ENCODE measurements around the gene MIER2.

The MIER2 gene

DNA sequence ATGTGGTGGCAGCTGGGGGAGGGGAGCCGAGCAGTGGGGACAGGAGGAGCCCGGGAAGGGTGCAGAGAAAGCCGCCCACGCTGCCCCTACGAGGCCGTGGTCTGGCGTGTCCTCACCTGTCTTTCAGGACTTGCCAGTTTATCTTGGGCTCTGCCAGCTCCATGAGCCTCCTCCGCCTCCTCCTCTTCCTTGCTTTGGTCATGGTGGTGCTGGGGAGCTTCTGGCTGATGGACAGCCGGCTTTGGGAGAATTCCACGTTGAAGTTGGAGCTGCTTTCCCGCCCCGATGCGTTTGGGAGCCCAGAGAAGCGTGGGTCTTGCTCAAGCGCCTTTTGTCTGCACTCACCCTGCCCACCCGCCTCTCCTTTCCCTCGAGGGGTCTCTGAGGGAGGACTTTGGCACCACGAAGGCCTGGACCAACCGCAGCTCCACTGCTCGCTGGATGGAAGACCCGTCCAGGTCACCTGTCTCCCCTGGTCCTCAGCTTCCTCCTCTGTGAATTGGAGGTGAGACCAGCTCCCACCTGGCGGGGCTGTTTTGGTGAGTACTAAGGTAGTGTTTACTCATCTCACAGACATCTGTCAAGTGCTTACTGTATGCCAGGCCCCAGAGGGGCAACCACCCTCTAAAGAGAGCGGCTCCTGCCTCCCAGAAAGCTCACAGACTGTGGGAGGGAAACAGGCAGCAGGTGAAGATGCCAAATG is 29.7 kb upstream of the MIER2 start:
- H4K20me1 ChIP-seq (ENCODE audit: insufficient read depth, low read length): no peaks in the 10 kb centered on the region
- H3K27ac ChIP-seq (ENCODE audit: low read length): no peak overlapping the region
- H3K36me3 ChIP-seq (replicated peaks; ENCODE audit: insufficient read depth, low read length): no peaks in the 10 kb centered on the region
- no peak overlapping the region for H3K9ac ChIP-seq (ENCODE audit: low read length)
- no peaks in the 10 kb centered on the region for H3K4me1 ChIP-seq (ENCODE audit: low read length)
- DNase-seq: no peak
- H3K27me3 ChIP-seq (replicated peaks; ENCODE audit: insufficient read depth, low read length): peaks cover 87% of the 10 kb centered on the region
- no peaks in the 10 kb centered on the region for H3K9me2 ChIP-seq (replicated peaks; ENCODE audit: insufficient read depth, low read length)
- no peaks in the 10 kb centered on the region for H3K79me2 ChIP-seq (ENCODE audit: low read length)
- H3K4me2 ChIP-seq (ENCODE audit: low read depth, low read length): no peak overlapping the region
- H3K9me3 ChIP-seq (replicated peaks; ENCODE audit: insufficient read depth, low read length): no peaks in the 10 kb centered on the region
- no peak overlapping the region for H3K4me3 ChIP-seq (ENCODE audit: low read length)
- H3F3A ChIP-seq (ENCODE audit: insufficient read depth, low read length): no peaks in the 10 kb centered on the region
- H2AFZ ChIP-seq (ENCODE audit: low read length): no peak overlapping the region
- TF ChIP-seq EZH2phosphoT487 (IDR thresholded peaks at IDR 0.05; ENCODE audit: low read length): no peak
- TF ChIP-seq EZH2 (optimal IDR thresholded peaks at IDR 0.05; ENCODE audit: low read depth, low read length): peak; percentile 43
- TF ChIP-seq, protein P1, sequence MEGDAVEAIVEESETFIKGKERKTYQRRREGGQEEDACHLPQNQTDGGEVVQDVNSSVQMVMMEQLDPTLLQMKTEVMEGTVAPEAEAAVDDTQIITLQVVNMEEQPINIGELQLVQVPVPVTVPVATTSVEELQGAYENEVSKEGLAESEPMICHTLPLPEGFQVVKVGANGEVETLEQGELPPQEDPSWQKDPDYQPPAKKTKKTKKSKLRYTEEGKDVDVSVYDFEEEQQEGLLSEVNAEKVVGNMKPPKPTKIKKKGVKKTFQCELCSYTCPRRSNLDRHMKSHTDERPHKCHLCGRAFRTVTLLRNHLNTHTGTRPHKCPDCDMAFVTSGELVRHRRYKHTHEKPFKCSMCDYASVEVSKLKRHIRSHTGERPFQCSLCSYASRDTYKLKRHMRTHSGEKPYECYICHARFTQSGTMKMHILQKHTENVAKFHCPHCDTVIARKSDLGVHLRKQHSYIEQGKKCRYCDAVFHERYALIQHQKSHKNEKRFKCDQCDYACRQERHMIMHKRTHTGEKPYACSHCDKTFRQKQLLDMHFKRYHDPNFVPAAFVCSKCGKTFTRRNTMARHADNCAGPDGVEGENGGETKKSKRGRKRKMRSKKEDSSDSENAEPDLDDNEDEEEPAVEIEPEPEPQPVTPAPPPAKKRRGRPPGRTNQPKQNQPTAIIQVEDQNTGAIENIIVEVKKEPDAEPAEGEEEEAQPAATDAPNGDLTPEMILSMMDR (IDR thresholded peaks at IDR 0.05; ENCODE audit: low read length): no peak

DNA sequence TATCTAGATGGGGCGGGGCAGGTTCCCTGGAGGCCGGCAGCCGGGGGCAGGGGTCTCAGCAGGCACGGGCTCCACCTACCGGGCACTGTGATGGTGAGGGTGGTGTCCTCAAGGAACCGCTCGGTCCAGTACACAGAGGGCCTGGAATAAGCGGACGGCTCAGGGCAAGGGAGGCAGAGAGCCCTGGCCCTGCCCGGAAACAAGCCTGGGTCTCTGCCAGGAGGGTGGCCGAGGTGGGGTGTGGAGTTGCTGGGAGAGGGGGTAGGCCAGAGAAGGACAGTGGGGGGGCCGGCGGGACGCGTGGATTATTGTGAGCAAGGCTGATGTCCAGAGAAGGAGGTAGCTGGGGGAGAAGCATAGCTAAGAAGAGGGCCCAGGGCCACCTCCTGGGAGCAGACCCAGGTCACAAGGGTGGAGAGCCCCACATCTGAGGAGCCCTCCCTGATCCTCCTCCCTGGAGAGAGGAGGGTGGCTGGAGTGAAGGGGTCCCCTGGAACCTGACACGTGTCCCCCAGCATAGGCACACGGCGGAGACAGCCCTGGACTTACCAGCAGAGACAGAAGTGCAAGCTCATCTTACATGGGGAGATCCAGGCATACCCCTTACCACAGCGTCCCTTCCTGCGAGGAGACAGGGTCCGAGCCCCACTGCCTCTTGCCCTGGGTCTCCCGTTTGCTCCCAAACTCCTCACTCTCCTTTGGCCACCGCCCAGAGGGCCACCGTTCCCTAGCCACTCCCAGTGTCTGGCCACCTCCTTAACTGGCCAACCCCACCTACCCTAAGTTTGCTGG is 29.0 kb upstream of the MIER2 start:
- Histone ChIP-seq H3K27me3 (replicated peaks; ENCODE audit: insufficient read depth, low read length) (peaks cover 87% of the 10 kb centered on the region), H3K4me1 (ENCODE audit: low read length) (no peaks in the 10 kb centered on the region), H3K9ac (ENCODE audit: low read length) (no peak overlapping the region), H3K9me3 (replicated peaks; ENCODE audit: insufficient read depth, low read length) (no peaks in the 10 kb centered on the region), H3K9me2 (replicated peaks; ENCODE audit: insufficient read depth, low read length) (no peaks in the 10 kb centered on the region), H3K4me2 (ENCODE audit: low read depth, low read length) (no peak overlapping the region), H3K79me2 (ENCODE audit: low read length) (no peaks in the 10 kb centered on the region), H3F3A (ENCODE audit: insufficient read depth, low read length) (no peaks in the 10 kb centered on the region), H3K4me3 (ENCODE audit: low read length) (no peak overlapping the region), H3K36me3 (replicated peaks; ENCODE audit: insufficient read depth, low read length) (no peaks in the 10 kb centered on the region), H3K27ac (ENCODE audit: low read length) (no peak overlapping the region), H4K20me1 (ENCODE audit: insufficient read depth, low read length) (no peaks in the 10 kb centered on the region), H2AFZ (ENCODE audit: low read length) (no peak overlapping the region)
- TF ChIP-seq, protein P1 (IDR thresholded peaks at IDR 0.05; ENCODE audit: low read length): no peak
- no peak for TF ChIP-seq EZH2phosphoT487 (IDR thresholded peaks at IDR 0.05; ENCODE audit: low read length)
- no peak for TF ChIP-seq EZH2 (optimal IDR thresholded peaks at IDR 0.05; ENCODE audit: low read depth, low read length)
- DNase-seq: no peak

DNA sequence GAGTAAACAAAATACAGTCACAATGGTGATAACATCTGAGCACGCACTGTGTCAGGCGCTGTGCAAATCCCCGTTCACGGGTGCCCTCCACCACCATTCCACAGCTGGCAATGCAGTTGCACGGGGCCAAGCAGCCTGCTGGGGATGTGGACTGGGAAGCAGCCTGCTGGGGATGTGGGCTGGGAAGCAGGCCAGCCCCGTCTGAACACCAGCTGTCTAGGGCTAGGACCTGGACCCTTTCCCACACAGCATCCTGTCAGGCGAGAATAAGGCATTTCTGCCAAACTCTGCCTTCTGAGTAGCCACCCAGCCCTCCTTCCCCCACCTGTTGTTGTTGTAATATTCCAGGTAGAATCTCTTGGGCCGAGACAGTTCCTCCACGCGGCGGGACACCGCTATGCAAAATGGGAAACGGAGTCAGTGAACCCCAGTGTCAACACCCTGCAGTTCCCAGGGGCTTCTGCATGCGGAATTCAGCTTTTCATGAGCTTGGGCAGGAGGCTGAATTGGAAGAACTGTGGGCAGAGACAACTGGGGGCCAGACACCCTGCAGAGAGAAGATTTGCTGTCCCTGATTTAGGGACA is 27.8 kb upstream of the MIER2 start:
- H3K4me3 ChIP-seq (ENCODE audit: low read length): no peak overlapping the region
- H4K20me1 ChIP-seq (ENCODE audit: insufficient read depth, low read length): no peaks in the 10 kb centered on the region
- H3K9me3 ChIP-seq (replicated peaks; ENCODE audit: insufficient read depth, low read length): no peaks in the 10 kb centered on the region
- H3K4me2 ChIP-seq (ENCODE audit: low read depth, low read length): no peak overlapping the region
- no peaks in the 10 kb centered on the region for H3K79me2 ChIP-seq (ENCODE audit: low read length)
- no peak overlapping the region for H3K9ac ChIP-seq (ENCODE audit: low read length)
- H3K27me3 ChIP-seq (replicated peaks; ENCODE audit: insufficient read depth, low read length): peaks cover 90% of the 10 kb centered on the region
- no peak for DNase-seq
- no peaks in the 10 kb centered on the region for H3K36me3 ChIP-seq (replicated peaks; ENCODE audit: insufficient read depth, low read length)
- H2AFZ ChIP-seq (ENCODE audit: low read length): no peak overlapping the region
- no peaks in the 10 kb centered on the region for H3K9me2 ChIP-seq (replicated peaks; ENCODE audit: insufficient read depth, low read length)
- H3K4me1 ChIP-seq (ENCODE audit: low read length): no peaks in the 10 kb centered on the region
- no peak overlapping the region for H3K27ac ChIP-seq (ENCODE audit: low read length)
- TF ChIP-seq, protein P1 (IDR thresholded peaks at IDR 0.05; ENCODE audit: low read length): no peak
- TF ChIP-seq EZH2phosphoT487 (IDR thresholded peaks at IDR 0.05; ENCODE audit: low read length) (no peak), EZH2 (optimal IDR thresholded peaks at IDR 0.05; ENCODE audit: low read depth, low read length) (no peak)
- H3F3A ChIP-seq (ENCODE audit: insufficient read depth, low read length): no peaks in the 10 kb centered on the region

Measured in MM.1S (cell line).